Measurements from ENCODE around the gene CLEC3B.

The CLEC3B gene

DNA sequence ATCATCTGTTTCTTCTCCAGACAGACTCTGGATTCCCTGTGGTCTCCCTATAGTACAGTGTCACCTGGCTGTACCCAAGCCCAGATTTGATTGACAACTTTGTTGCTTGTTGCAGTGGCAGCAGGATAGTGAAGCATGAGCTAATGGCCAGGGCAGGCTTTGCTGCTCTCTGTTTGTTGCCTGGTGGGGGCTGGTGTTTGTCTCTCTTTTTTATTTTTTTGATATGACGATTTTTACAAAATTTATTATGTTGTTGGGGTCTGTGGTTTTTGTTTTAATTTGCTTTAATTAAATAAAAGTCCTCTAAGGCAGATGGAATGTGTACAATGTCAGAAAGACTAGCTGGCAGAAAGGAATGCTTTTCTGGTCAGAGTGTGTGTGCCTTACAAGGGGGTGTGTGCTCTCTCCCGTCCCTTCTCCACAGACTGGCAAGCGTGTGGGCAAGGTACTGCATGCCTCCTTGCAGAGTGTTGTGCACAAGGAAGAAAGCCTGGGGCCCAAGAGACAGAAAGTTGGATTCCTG lies 15.2 kb upstream of the CLEC3B start:
- H3K4me3 ChIP-seq (ENCODE audit: control insufficient read depth, low read depth, low read length): no peak overlapping the region
- peak; percentile 60 for DNase-seq (ENCODE audit: low read depth)
- TF ChIP-seq, protein P1, sequence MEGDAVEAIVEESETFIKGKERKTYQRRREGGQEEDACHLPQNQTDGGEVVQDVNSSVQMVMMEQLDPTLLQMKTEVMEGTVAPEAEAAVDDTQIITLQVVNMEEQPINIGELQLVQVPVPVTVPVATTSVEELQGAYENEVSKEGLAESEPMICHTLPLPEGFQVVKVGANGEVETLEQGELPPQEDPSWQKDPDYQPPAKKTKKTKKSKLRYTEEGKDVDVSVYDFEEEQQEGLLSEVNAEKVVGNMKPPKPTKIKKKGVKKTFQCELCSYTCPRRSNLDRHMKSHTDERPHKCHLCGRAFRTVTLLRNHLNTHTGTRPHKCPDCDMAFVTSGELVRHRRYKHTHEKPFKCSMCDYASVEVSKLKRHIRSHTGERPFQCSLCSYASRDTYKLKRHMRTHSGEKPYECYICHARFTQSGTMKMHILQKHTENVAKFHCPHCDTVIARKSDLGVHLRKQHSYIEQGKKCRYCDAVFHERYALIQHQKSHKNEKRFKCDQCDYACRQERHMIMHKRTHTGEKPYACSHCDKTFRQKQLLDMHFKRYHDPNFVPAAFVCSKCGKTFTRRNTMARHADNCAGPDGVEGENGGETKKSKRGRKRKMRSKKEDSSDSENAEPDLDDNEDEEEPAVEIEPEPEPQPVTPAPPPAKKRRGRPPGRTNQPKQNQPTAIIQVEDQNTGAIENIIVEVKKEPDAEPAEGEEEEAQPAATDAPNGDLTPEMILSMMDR (IDR thresholded peaks at IDR 0.05; ENCODE audit: control insufficient read depth, insufficient read depth, low read depth, low read length, missing control alignments): no peak

- TF ChIP-seq, protein P1 (IDR thresholded peaks at IDR 0.05; ENCODE audit: control insufficient read depth, insufficient read depth, low read depth, low read length, missing control alignments): no peak
- no peak overlapping the region for H3K4me3 ChIP-seq (ENCODE audit: control insufficient read depth, low read depth, low read length)
- DNase-seq (ENCODE audit: low read depth): peak; percentile 79
These were observed 14.2 kb upstream of the CLEC3B start for GRCh38 chr3:45011756-45012508.

DNA sequence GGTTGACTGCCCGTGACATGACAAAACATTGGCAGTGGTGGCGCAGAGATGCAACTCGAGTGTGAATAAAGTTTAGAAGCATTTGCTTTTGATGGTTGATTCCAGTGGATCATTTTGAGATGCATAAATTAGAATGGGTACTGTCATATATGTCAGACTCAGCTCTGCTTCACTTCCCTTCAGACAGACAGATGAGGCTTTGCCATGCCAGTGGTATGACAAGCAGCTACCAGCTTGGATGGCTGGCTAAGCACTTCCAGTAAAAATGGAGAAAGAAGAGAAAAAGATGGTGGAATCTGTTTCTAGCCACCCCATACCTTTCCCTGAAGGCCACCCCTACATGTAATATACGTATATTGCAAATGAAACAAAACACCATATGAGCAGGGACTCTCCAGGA lies 13.5 kb upstream of the CLEC3B start:
- H3K4me3 ChIP-seq (ENCODE audit: control insufficient read depth, low read depth, low read length): no peak overlapping the region
- TF ChIP-seq, protein P1 (IDR thresholded peaks at IDR 0.05; ENCODE audit: control insufficient read depth, insufficient read depth, low read depth, low read length, missing control alignments): no peak
- no peak for DNase-seq (ENCODE audit: low read depth)

GRCh38 chr3:45016916-45017315 lies 9.2 kb upstream of the CLEC3B start:
- TF ChIP-seq, protein P1 (IDR thresholded peaks at IDR 0.05; ENCODE audit: control insufficient read depth, insufficient read depth, low read depth, low read length, missing control alignments): no peak
- DNase-seq (ENCODE audit: low read depth): no peak
- no peak overlapping the region for H3K4me3 ChIP-seq (ENCODE audit: control insufficient read depth, low read depth, low read length)

DNA sequence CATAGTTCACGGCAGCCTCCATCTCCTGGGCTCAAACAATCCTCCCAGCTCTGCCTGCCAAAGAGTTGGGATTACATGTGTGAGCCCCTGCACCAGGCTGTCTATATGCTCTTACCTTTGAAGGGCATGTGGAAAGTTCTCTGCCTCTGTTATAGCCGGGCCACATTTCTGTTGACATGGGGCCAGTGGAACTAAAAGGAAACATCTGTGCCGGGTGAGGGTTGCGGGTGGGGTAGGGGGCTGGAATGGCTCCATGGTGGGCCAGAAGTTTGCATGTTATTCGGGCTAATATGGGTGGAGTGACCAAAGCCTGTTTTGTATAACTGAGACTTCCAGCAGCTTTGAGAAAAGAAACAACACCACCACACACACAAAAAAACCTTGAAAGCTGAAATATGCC lies 8.3 kb upstream of the CLEC3B start:
- TF ChIP-seq, protein P1 (IDR thresholded peaks at IDR 0.05; ENCODE audit: control insufficient read depth, insufficient read depth, low read depth, low read length, missing control alignments): no peak
- DNase-seq (ENCODE audit: low read depth): no peak
- H3K4me3 ChIP-seq (ENCODE audit: control insufficient read depth, low read depth, low read length): no peak overlapping the region

DNA sequence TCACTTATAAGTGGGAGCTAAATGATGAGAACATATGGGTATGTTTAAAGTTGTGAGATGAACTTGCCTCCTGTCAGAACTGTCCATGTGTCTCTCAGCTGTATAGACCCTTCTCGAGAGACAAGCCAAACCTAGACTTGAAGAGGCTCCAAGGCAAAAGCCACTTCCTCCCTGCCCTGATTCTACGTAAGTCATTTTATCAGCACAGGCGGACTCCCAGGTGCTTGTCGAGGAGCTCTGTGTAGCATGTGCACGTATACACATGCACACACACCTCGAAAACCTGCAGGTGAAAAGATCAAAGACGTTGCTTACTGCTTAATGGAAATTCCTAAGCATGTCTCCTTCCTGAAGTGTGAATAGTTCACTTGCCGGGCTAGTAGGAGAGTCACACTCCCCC lies 5.6 kb upstream of the CLEC3B start:
- no peak overlapping the region for H3K4me3 ChIP-seq (ENCODE audit: control insufficient read depth, low read depth, low read length)
- TF ChIP-seq, protein P1 (IDR thresholded peaks at IDR 0.05; ENCODE audit: control insufficient read depth, insufficient read depth, low read depth, low read length, missing control alignments): no peak
- DNase-seq (ENCODE audit: low read depth): no peak
